ENCODE measurements around the gene TNFRSF21.
"Not testable (repeated sequence)": the region's sequence is repeated elsewhere in the genome, so short reads cannot be mapped to it uniquely, and the experiment has no call there.

The TNFRSF21 gene

GRCh38 chr6:47336334-47336733 is 26.6 kb upstream of the TNFRSF21 start:
- Mint-ChIP-seq H3K27ac (no peak overlapping the region), H3K9me3 (no peaks in the 10 kb centered on the region), H3K36me3 (no peaks in the 10 kb centered on the region), H3K4me3 (no peak overlapping the region), H3K4me1 (no peaks in the 10 kb centered on the region)
- DNase-seq (ENCODE audit: low spot score in 2 of 2) (no peak), ATAC-seq (no peak)

- H3K27ac Mint-ChIP-seq, result no peak overlapping the region
- no peaks in the 10 kb centered on the region for H3K9me3 Mint-ChIP-seq
- DNase-seq (ENCODE audit: low spot score in 2 of 2) (no peak), ATAC-seq (no peak)
- H3K4me1 Mint-ChIP-seq, result no peaks in the 10 kb centered on the region
- no peak overlapping the region for H3K4me3 Mint-ChIP-seq
- H3K36me3 Mint-ChIP-seq, result no peaks in the 10 kb centered on the region
Observed at GRCh38 chr6:47335466-47335865, 25.8 kb upstream of the TNFRSF21 start.

- DNase-seq (ENCODE audit: low spot score in 2 of 2) (no peak), ATAC-seq (no peak)
- Mint-ChIP-seq H3K4me1 (no peaks in the 10 kb centered on the region), H3K27ac (no peak overlapping the region), H3K9me3 (peaks cover 2% of the 10 kb centered on the region), H3K4me3 (no peak overlapping the region), H3K36me3 (no peaks in the 10 kb centered on the region)
Observed at GRCh38 chr6:47334334-47334733, 24.6 kb upstream of the TNFRSF21 start.

- H3K4me1 Mint-ChIP-seq; H3K9me3 Mint-ChIP-seq; H3K27ac Mint-ChIP-seq; ATAC-seq; H3K36me3 Mint-ChIP-seq; DNase-seq (ENCODE audit: low spot score in 2 of 2); H3K4me3 Mint-ChIP-seq: not testable (repeated sequence)
Observed at GRCh38 chr6:47328606-47329005, 18.9 kb upstream of the TNFRSF21 start.

DNA sequence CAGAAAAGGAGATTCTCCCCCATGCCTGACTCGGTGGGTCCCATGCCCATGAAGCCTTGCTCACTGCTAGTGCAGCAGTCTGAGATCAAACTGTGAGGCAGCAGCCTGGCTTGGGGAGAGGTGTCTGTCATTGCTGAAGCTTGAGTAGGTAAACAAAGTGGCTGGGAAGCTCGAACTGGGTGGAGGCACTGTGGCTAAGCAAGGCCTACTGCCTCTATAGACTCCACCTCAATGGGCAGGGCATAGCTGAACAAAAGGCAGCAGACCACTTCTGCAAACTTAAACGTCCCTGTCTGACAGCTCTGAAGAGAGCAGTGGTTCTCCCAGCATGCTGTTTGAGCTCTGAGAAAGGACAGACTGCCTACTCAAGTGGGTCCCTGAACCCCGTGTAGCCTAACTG is 18.4 kb upstream of the TNFRSF21 start:
- not testable (repeated sequence) for H3K27ac Mint-ChIP-seq; H3K4me3 Mint-ChIP-seq; H3K4me1 Mint-ChIP-seq; ATAC-seq; H3K9me3 Mint-ChIP-seq; DNase-seq (ENCODE audit: low spot score in 2 of 2); H3K36me3 Mint-ChIP-seq

- H3K27ac Mint-ChIP-seq, result no peak overlapping the region
Observed at GRCh38 chr6:47323887-47324286, 14.2 kb upstream of the TNFRSF21 start.

DNA sequence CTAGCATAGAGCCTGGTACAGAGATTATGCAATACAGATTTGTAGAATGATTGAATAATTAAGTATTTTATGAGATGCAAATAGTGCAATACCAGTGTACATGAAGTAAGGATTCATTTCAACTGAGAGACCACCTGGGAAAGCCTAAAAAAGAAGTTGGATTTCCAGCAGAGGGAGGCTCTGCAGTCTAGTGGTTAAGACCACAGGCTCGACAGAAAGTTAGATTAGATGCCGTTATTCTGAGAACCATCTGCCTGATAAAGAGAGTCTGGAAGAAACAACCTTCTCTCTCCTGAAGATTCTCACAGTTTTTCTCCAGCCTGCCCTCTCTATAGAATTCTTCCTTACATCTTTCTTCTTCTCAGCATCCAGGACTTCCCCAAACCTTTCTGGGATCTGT is 13.6 kb upstream of the TNFRSF21 start:
- ATAC-seq (no peak), DNase-seq (ENCODE audit: low spot score in 2 of 2) (no peak)
- no peaks in the 10 kb centered on the region for H3K4me1 Mint-ChIP-seq
- peaks cover 3% of the 10 kb centered on the region for H3K9me3 Mint-ChIP-seq
- no peak overlapping the region for H3K4me3 Mint-ChIP-seq
- H3K27ac Mint-ChIP-seq, result no peak overlapping the region
- no peaks in the 10 kb centered on the region for H3K36me3 Mint-ChIP-seq

More at GRCh38 chr6:47323887-47324286, 14.2 kb upstream of the TNFRSF21 start:
- Mint-ChIP-seq H3K36me3 (no peaks in the 10 kb centered on the region), H3K4me3 (no peak overlapping the region), H3K9me3 (peaks cover 3% of the 10 kb centered on the region), H3K4me1 (no peaks in the 10 kb centered on the region)
- ATAC-seq (no peak), DNase-seq (ENCODE audit: low spot score in 2 of 2) (no peak)

GRCh38 chr6:47321577-47321976 is 11.9 kb upstream of the TNFRSF21 start:
- Mint-ChIP-seq H3K4me1 (no peaks in the 10 kb centered on the region), H3K27ac (no peak overlapping the region), H3K36me3 (no peaks in the 10 kb centered on the region), H3K4me3 (no peak overlapping the region), H3K9me3 (peaks cover 3% of the 10 kb centered on the region)
- DNase-seq (ENCODE audit: low spot score in 2 of 2) (no peak), ATAC-seq (no peak)

DNA sequence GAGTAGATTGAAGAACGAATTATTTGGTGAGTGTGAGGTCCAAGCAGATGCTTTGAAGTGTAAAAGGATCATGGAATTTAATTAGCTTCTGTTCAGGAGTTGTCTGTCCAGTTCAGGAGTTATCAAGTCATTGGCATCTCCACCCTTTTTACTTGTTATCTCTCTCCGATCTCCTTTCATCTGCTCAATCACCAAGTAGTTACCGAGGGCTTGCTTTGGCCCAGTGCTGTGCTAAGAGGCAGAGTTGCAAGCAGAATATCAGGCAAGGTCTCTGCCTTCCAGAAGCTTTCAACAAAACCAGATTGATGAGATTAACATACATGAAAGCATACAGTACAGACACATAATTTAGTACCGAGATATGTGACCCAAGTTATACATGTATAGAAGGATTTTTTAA is 10.2 kb upstream of the TNFRSF21 start:
- no peak for DNase-seq (ENCODE audit: low spot score in 2 of 2)
- ATAC-seq, result no peak
- peaks cover 3% of the 10 kb centered on the region for H3K9me3 Mint-ChIP-seq
- no peak overlapping the region for H3K27ac Mint-ChIP-seq
- H3K4me1 Mint-ChIP-seq, result no peaks in the 10 kb centered on the region
- H3K36me3 Mint-ChIP-seq, result no peaks in the 10 kb centered on the region
- H3K4me3 Mint-ChIP-seq, result no peak overlapping the region

DNA sequence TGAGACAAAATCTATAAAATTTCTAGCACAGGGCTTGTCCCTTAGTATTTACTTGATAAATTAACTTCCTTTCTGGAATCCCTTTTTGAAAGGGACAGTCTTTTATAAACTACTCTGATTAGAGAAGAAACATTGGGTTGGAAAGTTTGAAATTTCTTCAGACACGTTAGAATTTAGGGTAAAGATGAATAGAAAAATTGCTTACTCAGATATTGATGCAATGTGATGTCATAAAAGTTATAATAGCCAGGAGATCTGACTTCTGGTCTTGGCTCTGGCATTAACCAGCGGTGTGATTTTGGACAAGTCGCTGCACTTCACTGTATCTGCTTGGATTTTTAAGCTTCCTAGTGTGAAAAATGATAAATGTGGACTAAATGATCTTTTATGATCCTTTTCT is 9.7 kb upstream of the TNFRSF21 start:
- H3K36me3 Mint-ChIP-seq, result no peaks in the 10 kb centered on the region
- H3K4me3 Mint-ChIP-seq, result no peak overlapping the region
- H3K4me1 Mint-ChIP-seq, result no peaks in the 10 kb centered on the region
- H3K9me3 Mint-ChIP-seq, result peaks cover 3% of the 10 kb centered on the region
- no peak overlapping the region for H3K27ac Mint-ChIP-seq
- DNase-seq (ENCODE audit: low spot score in 2 of 2) (no peak), ATAC-seq (no peak)

DNA sequence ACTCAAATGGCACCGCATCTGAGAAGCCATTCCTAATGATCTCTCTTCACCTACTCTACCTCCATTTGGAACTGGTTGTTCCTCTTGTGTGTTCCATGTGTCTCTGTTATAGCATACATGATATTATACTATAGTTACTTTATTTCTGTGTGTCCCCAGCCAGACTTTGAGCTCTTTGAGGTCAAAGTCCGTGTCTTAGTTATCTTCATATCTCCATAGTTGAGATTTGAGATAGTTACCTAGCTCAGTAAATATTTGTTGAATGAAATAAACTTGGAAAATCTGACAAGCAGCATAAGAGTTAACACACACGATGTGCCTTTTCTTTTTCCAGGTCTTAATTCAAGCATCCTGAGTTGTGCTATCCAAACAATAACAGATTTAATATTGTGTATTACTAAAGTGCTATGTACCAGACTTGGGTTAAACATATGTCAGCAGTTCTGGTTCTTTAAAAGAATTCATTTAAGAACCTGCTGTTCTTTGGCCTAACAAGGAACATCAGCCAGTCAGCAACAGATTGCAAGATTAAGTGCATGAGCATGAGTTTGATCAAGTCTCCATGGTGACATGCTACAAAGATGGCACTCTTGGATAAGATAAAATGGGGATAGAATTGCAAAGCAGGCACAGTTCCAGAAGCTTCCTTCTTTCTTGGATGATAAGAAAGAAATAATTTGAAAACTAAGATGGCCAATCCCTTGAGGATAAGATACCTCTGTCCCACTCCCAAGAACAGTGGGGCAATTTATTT is 8.7 kb upstream of the TNFRSF21 start:
- H3K9me3 Mint-ChIP-seq, result peaks cover 3% of the 10 kb centered on the region
- H3K27ac Mint-ChIP-seq, result no peak overlapping the region
- H3K4me3 Mint-ChIP-seq, result no peak overlapping the region
- no peaks in the 10 kb centered on the region for H3K4me1 Mint-ChIP-seq
- no peak for ATAC-seq
- no peaks in the 10 kb centered on the region for H3K36me3 Mint-ChIP-seq
- no peak for DNase-seq (ENCODE audit: low spot score in 2 of 2)

DNA sequence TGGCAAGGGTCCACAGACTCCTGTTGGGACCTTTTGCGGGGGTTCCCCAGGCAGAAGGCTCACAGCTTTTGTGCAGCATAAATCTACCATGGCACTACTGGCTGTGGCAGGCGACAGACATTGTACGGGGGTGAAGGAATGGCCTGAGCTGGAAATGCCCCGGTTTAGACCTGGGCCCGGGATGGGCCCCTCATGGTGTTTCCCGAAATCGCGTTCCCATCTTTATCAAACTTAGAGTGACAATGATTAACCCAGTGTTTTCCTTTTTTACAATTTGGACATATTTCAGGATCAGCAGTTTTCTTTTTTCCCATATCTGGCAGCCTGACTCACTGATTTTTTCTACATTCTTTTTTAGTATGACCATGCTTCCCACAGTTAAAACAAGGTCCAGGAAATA is 5.5 kb upstream of the TNFRSF21 start:
- H3K27ac Mint-ChIP-seq, ATAC-seq: not testable (repeated sequence)

DNA sequence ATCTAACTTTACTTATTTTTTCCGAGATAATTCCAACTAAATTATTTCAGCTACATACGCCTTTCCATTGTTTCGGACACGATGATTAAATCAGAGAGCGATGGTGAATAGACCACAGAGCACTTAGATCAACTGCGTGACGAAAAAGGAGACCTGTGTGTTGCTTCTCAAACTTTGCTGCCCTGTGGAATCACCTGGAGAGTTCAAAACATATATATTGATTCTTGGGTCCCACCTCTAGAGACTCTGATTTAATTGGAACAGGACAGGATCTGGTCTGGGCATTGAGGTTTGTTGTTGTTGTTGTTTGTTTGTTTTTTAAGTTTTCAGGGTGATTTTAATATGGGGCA is 401 bp upstream of the TNFRSF21 start:
- ATAC-seq (peak; percentile 4), DNase-seq (ENCODE audit: low spot score in 2 of 2) (no peak)
- H3K4me3 Mint-ChIP-seq, result peak overlapping the region; percentile 54
- H3K36me3 Mint-ChIP-seq, result no peaks in the 10 kb centered on the region
- H3K9me3 Mint-ChIP-seq, result no peaks in the 10 kb centered on the region
- no peak overlapping the region for H3K27ac Mint-ChIP-seq
- H3K4me1 Mint-ChIP-seq, result peaks cover 13% of the 10 kb centered on the region

More for the DNA sequence above, 5.5 kb upstream of the TNFRSF21 start:
- not testable (repeated sequence) for H3K9me3 Mint-ChIP-seq; DNase-seq (ENCODE audit: low spot score in 2 of 2); H3K4me1 Mint-ChIP-seq; H3K36me3 Mint-ChIP-seq; H3K4me3 Mint-ChIP-seq

DNA sequence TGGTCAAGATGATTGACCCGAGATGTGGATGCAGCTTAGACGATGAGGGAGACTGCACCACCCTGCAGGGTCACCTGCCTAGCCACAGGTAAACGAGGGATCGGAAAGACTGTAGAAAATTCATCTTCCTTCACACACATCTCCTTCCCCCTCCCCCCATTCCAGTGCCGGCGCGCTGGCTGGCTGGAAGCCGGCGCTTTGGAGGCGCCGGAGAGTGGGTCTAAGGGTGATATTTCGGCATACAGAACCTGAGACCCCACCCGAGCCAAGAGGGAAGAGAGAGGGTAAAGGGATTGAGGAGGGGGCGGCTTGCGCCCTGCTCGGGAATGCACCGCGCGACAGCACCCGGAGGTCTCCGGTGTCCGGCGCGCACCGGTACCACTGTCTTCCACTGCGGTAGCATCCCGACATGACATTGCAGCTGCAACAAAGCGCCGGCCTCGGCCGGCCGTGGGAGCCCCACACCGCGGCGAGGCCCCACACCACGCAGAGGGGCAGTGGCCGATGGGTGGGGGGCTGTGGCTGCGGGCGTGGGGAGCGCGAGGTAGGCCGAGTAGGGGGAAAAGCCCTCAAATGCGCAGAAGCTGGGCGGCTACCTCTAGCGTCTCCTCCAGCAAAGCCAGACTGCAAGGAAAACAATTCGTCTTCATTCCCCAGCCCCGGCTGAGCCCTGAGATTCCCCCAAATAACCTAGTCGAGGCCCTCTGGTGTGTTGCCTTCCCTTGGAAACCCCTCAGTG is 984 bp downstream of the TNFRSF21 start:
- Mint-ChIP-seq H3K9me3 (no peaks in the 10 kb centered on the region), H3K36me3 (no peaks in the 10 kb centered on the region), H3K4me1 (peaks cover 13% of the 10 kb centered on the region), H3K27ac (no peak overlapping the region), H3K4me3 (peak overlapping the region; percentile 54)
- DNase-seq (ENCODE audit: low spot score in 2 of 2) (peak in 1 of 2 donors; percentile 49), ATAC-seq (no peak)

- Mint-ChIP-seq H3K27ac (no peak overlapping the region), H3K9me3 (no peaks in the 10 kb centered on the region), H3K4me1 (peaks cover 13% of the 10 kb centered on the region), H3K4me3 (peak overlapping the region; percentile 54), H3K36me3 (no peaks in the 10 kb centered on the region)
- no peak for DNase-seq (ENCODE audit: low spot score in 2 of 2)
- ATAC-seq, result no peak
Observed at GRCh38 chr6:47308198-47308517, 1.5 kb downstream of the TNFRSF21 start.
